GM10266 (cell line): ENCODE data around the gene MYH11.

Experiments
- DNase-seq: peaks from one replicate; pipeline ENCODE4 v3.0.0; 2012; ENCODE audit errors: extremely low spot score
- CTCF ChIP-seq: IDR thresholded peaks from 2 replicates; pipeline ENCODE4 v1.5.1; 2012; ENCODE audit warnings: mild to moderate bottlenecking, low read depth; ENCODE audit not compliant: control insufficient read depth, insufficient read depth; ENCODE audit errors: missing control alignments

MYH11 gene

GRCh38 chr16:15715221-15715620 is 141.6 kb downstream of the MYH11 start:
- no peak for DNase-seq
- no peak for TF ChIP-seq CTCF

GRCh38 chr16:15714393-15715172 is 142.2 kb downstream of the MYH11 start:
- TF ChIP-seq CTCF = no peak
- no peak for DNase-seq

- TF ChIP-seq CTCF = no peak
- DNase-seq = no peak
These were observed 147.8 kb downstream of the MYH11 start for GRCh38 chr16:15708997-15709396.

GRCh38 chr16:15708096-15708495 is 148.7 kb downstream of the MYH11 start:
- no peak for DNase-seq
- TF ChIP-seq CTCF = no peak

GRCh38 chr16:15707332-15707731 is 149.5 kb downstream of the MYH11 start:
- no peak for DNase-seq
- TF ChIP-seq CTCF = no peak

- DNase-seq = no peak
- no peak for TF ChIP-seq CTCF
These were observed 151.7 kb downstream of the MYH11 start for GRCh38 chr16:15705064-15705565.

GRCh38 chr16:15704545-15704987 is 152.3 kb downstream of the MYH11 start:
- DNase-seq = peak; percentile 72
- TF ChIP-seq CTCF = peak; percentile 66
